ENCODE data around the gene PLXNA4. TPM values are rescaled to one million over a fixed set of nuclear protein-coding genes. Genes with fewer than 3 reads are reported as not detected.

Gene PLXNA4
- total RNA-seq, 1 donor from 2014 or later: 0.13 TPM

DNA sequence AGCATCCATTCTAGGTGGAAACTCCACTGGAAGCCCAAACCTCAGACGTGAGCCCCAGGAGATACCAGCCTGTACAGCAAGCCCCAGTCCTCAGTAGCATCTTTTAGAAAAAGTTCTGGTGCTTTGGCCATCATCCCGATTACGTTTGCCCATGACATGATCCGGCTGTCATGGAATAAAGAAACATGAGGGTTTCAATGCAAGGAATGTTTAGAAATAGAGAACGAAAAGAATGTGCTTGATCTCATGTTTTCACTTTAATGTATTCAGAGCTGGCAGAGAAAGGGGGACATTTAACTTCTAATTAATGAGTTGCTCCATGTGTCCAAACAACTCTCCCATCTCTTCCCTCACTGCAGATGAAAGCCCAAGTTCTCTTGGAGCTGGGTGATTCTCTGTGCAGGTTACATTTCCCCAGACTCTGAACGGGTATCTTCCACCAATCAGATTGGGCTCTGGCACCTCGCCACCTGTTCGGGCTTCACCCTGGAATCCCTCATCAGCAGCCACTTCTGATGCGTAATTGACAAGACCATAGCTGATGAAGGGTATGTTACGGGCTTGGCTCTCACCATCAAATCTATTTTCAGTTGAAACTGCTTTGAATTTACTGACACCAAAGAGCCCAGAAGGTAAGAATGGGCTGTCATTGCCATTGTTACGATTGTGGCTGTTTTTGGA lies 165.3 kb downstream of the PLXNA4 start:
- no peak for DNase-seq (ENCODE audit: low spot score)
- Mint-ChIP-seq H3K4me1 (ENCODE audit: low read depth) (peaks cover 4% of the 10 kb centered on the region), H3K27me3 (ENCODE audit: insufficient read depth) (peaks cover 30% of the 10 kb centered on the region), H3K36me3 (ENCODE audit: low read depth) (no peaks in the 10 kb centered on the region), H3K27ac (no peak overlapping the region), H3K9me3 (no peaks in the 10 kb centered on the region), H3K4me3 (no peak overlapping the region)
- intact Hi-C loops (cut with micrococcal nuclease): no loop called here

DNA sequence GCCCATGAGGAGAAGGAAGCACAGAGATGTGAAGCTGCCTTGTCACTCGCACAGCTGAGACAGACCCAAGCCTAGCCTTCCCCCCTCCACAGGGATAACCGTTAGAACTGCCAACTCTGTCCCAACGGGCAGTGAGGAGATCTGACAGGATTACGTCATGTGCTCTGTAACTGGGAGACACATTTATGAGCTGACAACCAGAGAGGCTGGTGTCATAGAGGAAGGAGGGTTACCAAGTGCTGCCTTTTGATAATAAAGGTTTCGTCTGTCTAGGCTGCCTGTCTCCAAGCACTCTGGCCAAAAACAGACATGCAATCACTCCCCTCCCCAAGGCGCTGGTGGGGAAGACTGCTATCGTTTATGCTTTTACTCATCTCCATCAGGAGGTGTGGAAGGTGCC lies 165.9 kb downstream of the PLXNA4 start:
- no peak for DNase-seq (ENCODE audit: low spot score)
- no peaks in the 10 kb centered on the region for H3K9me3 Mint-ChIP-seq
- intact Hi-C loops (cut with micrococcal nuclease): no loop called here
- no peaks in the 10 kb centered on the region for H3K36me3 Mint-ChIP-seq (ENCODE audit: low read depth)
- H3K4me1 Mint-ChIP-seq (ENCODE audit: low read depth): peaks cover 4% of the 10 kb centered on the region
- peaks cover 30% of the 10 kb centered on the region for H3K27me3 Mint-ChIP-seq (ENCODE audit: insufficient read depth)
- no peak overlapping the region for H3K4me3 Mint-ChIP-seq
- no peak overlapping the region for H3K27ac Mint-ChIP-seq

DNA sequence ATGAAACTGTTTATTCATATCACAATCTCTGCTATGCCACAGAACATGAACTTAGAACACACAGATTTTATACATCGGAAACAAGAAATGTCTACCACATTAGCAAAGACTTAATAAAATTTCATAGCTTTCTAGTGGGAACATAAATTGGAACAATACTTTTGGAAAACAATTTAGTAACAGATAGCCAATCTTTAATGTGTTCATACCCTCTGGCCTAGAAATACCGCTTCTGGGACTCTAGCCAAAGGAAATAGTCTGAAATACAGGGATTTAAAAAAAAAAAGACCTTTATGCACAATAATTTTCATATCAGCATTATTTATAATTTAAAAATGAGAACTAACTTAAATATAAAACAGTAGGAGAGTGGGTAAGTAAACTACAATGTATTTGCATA lies 168.5 kb downstream of the PLXNA4 start:
- H3K36me3 Mint-ChIP-seq (ENCODE audit: low read depth): no peaks in the 10 kb centered on the region
- H3K4me1 Mint-ChIP-seq (ENCODE audit: low read depth): peaks cover 4% of the 10 kb centered on the region
- DNase-seq (ENCODE audit: low spot score): no peak
- no peaks in the 10 kb centered on the region for H3K9me3 Mint-ChIP-seq
- intact Hi-C loops (cut with micrococcal nuclease): no loop called here
- H3K27me3 Mint-ChIP-seq (ENCODE audit: insufficient read depth): peaks cover 22% of the 10 kb centered on the region
- no peak overlapping the region for H3K27ac Mint-ChIP-seq
- H3K4me3 Mint-ChIP-seq: no peak overlapping the region

DNA sequence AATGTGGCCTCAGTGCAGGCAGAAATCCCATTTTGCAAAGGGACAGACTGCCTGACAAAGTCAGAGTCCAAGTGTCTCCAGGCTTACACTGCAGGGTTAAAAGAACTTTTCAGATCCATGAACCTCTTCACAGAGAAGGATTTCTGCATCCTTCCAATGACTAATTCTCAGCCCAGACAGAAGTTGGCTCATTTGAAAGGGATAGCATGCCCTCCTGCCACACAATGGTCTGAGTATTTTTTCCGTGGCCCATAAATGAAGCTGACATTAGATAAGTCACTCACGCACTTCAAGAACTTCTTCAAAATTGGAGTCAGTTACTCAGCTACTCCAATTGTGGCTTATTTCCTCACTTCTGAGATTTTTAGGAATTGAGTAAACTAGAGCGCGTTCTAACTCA lies 170.2 kb downstream of the PLXNA4 start:
- H3K4me3 Mint-ChIP-seq: no peak overlapping the region
- intact Hi-C loops (cut with micrococcal nuclease): no loop called here
- no peaks in the 10 kb centered on the region for H3K36me3 Mint-ChIP-seq (ENCODE audit: low read depth)
- H3K27me3 Mint-ChIP-seq (ENCODE audit: insufficient read depth): peaks cover 26% of the 10 kb centered on the region
- peaks cover 5% of the 10 kb centered on the region for H3K9me3 Mint-ChIP-seq
- DNase-seq (ENCODE audit: low spot score): no peak
- no peaks in the 10 kb centered on the region for H3K4me1 Mint-ChIP-seq (ENCODE audit: low read depth)
- H3K27ac Mint-ChIP-seq: no peak overlapping the region

DNA sequence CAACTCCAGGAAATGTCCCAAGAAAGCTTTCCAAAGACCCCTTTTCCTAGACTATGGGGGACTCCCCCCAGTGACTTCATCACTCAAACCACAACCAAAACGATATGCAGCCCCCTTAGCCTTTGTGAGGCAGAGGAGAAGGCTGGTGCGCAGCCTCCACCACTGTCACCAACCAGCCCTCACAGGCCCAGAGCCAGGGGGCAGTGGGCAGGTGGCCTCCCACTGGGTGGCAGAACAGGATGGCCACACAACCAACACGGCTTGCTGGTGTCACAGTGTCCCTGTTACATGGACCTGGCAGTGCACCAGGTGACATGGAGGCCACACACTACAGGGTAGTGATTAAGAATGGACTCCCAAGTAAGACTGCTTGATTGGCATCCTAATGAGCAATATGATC lies 172.0 kb downstream of the PLXNA4 start:
- peaks cover 5% of the 10 kb centered on the region for H3K9me3 Mint-ChIP-seq
- no peaks in the 10 kb centered on the region for H3K4me1 Mint-ChIP-seq (ENCODE audit: low read depth)
- DNase-seq (ENCODE audit: low spot score): no peak
- H3K27ac Mint-ChIP-seq: no peak overlapping the region
- H3K36me3 Mint-ChIP-seq (ENCODE audit: low read depth): no peaks in the 10 kb centered on the region
- H3K4me3 Mint-ChIP-seq: no peak overlapping the region
- H3K27me3 Mint-ChIP-seq (ENCODE audit: insufficient read depth): peaks cover 16% of the 10 kb centered on the region
- intact Hi-C loops (cut with micrococcal nuclease): no loop called here

DNA sequence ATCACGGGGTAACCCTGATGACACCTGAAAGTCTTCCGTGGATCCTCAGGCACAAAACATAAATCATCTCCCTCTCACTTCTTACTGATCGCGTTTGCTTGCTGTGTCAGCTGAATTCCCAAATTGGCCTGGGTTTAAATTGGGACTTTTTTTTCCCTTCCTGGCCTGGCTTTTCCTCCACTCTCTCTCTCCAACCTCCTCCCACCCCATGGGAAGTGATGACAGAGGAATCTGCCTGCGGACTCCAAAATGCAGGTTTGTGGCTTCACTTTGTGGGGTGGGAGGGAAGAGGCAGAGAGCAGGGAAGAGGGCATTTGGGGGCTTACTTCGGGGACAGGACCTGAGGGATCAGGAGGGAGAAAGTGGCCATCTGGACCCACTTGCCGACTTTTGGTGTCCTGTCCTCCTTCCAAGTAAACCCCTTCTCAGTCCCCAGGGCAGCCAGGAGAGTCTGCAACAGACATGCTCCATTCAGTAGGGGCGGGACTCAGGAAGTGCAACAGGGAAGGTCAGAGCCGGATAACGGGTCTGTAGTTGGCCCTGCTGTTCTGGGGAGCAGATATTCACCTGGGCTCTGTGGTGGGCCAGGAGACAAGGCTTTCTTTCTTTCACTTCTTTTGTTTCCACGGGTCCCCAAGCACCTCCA lies 172.7 kb downstream of the PLXNA4 start:
- no peaks in the 10 kb centered on the region for H3K4me1 Mint-ChIP-seq (ENCODE audit: low read depth)
- H3K36me3 Mint-ChIP-seq (ENCODE audit: low read depth): no peaks in the 10 kb centered on the region
- H3K4me3 Mint-ChIP-seq: no peak overlapping the region
- H3K27ac Mint-ChIP-seq: no peak overlapping the region
- intact Hi-C loops (cut with micrococcal nuclease): no loop called here
- DNase-seq (ENCODE audit: low spot score): no peak
- peaks cover 13% of the 10 kb centered on the region for H3K27me3 Mint-ChIP-seq (ENCODE audit: insufficient read depth)
- H3K9me3 Mint-ChIP-seq: peaks cover 5% of the 10 kb centered on the region

DNA sequence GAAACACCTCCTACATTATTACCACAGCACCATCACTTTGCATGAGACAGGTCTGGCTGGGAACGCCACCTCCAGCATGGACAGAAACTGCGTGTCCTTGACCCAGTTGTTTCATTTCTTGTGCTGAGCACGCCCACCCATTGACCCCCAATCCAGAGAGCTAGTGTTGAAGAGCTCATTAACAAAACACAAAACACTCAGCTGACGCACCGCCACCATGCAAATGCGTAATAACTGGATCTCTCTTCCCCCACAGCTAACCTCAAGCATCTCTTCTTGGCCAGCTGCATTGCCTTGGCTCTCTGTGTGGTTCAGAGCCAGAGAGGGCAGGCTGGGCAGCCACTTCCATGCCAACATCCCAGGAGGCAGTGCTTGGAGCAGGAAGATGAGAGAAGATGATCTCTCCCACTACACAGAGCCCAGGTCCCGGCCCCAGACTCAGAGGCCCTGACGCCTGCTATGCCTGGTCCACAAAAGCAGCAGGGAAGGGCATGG lies 173.5 kb downstream of the PLXNA4 start:
- Mint-ChIP-seq H3K27ac (no peak overlapping the region), H3K4me1 (ENCODE audit: low read depth) (no peaks in the 10 kb centered on the region), H3K4me3 (no peak overlapping the region), H3K9me3 (peaks cover 5% of the 10 kb centered on the region), H3K27me3 (ENCODE audit: insufficient read depth) (peaks cover 13% of the 10 kb centered on the region), H3K36me3 (ENCODE audit: low read depth) (no peaks in the 10 kb centered on the region)
- no peak for DNase-seq (ENCODE audit: low spot score)
- intact Hi-C loops (cut with micrococcal nuclease): no loop called here

DNA sequence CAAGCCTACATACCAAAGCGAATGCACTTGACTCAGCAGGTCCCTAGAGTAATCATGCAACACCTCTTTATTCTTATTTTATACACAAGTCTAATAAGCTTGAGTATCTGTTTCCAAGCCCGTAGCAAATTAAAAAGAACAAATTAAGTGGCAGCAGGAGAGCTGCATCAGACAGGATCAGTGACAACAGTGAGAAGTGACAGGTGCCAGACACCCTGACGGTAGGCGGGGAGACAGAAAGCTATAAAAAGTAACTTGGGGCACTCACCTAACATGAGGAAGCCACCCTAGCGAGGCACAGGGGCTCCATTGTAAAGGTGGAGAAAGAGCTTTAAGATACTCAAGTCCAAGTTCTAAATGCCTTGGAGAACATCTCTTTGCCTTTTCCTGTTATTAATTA lies 174.2 kb downstream of the PLXNA4 start:
- H3K4me3 Mint-ChIP-seq: no peak overlapping the region
- no peak for DNase-seq (ENCODE audit: low spot score)
- no peak overlapping the region for H3K27ac Mint-ChIP-seq
- H3K4me1 Mint-ChIP-seq (ENCODE audit: low read depth): no peaks in the 10 kb centered on the region
- H3K27me3 Mint-ChIP-seq (ENCODE audit: insufficient read depth): peaks cover 18% of the 10 kb centered on the region
- H3K9me3 Mint-ChIP-seq: peaks cover 5% of the 10 kb centered on the region
- intact Hi-C loops (cut with micrococcal nuclease): no loop called here
- H3K36me3 Mint-ChIP-seq (ENCODE audit: low read depth): no peaks in the 10 kb centered on the region

DNA sequence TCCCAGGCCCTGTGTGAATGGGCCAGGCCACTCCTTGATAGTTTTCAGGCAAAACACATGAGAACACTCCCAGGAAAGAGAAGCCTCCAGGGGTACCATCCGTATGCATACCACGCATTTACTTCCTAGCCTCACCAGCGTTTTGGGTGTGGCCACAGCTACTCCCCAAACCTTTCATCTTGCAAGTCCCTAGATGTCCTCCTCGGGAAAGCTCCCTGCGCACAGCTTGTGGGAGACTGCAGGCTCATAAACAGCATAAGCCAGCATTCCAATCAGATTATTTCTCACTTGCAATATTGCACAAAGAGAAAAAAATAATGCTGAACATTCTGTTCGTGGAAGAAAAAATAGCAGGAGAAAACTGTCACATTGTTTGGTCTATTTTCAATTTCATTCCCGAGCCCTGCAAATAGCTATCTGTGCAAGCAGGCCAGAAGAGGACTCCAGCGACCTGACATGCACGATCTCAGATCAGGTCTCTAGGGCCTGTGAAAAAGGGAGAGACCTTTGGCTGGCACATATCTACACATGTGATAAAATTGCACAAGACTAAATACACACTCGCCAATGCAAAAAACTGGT lies 175.6 kb downstream of the PLXNA4 start:
- H3K27me3 Mint-ChIP-seq (ENCODE audit: insufficient read depth): peaks cover 20% of the 10 kb centered on the region
- H3K4me1 Mint-ChIP-seq (ENCODE audit: low read depth): peaks cover 5% of the 10 kb centered on the region
- H3K9me3 Mint-ChIP-seq: peaks cover 5% of the 10 kb centered on the region

DNA sequence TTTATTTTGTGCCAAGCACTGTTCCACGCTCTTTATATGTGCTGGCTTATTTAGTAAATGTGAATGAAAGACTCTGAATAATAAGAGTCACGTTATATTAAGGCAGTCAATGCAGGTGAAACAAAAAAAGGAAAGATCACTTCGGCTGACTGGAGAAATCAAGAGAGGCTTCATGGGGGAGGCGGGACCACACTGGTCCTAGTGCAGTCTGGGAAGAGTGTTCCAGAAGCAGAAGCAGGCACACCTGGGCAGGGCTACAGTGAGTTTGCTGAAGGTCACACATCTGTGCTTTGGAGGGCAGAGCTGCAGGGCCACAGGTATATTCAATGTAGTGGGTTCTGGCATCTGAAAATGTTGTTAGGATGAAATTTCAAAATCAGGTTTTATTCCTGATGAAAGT lies 176.9 kb downstream of the PLXNA4 start:
- Mint-ChIP-seq H3K27ac (no peak overlapping the region), H3K27me3 (ENCODE audit: insufficient read depth) (peaks cover 20% of the 10 kb centered on the region), H3K4me3 (no peak overlapping the region), H3K36me3 (ENCODE audit: low read depth) (no peaks in the 10 kb centered on the region), H3K9me3 (peaks cover 5% of the 10 kb centered on the region), H3K4me1 (ENCODE audit: low read depth) (peaks cover 17% of the 10 kb centered on the region)
- no peak for DNase-seq (ENCODE audit: low spot score)
- intact Hi-C loops (cut with micrococcal nuclease): no loop called here

More for the DNA sequence above, 175.6 kb downstream of the PLXNA4 start:
- intact Hi-C loops (cut with micrococcal nuclease): no loop called here
- no peak for DNase-seq (ENCODE audit: low spot score)
- Mint-ChIP-seq H3K27ac (no peak overlapping the region), H3K4me3 (no peak overlapping the region), H3K36me3 (ENCODE audit: low read depth) (no peaks in the 10 kb centered on the region)

DNA sequence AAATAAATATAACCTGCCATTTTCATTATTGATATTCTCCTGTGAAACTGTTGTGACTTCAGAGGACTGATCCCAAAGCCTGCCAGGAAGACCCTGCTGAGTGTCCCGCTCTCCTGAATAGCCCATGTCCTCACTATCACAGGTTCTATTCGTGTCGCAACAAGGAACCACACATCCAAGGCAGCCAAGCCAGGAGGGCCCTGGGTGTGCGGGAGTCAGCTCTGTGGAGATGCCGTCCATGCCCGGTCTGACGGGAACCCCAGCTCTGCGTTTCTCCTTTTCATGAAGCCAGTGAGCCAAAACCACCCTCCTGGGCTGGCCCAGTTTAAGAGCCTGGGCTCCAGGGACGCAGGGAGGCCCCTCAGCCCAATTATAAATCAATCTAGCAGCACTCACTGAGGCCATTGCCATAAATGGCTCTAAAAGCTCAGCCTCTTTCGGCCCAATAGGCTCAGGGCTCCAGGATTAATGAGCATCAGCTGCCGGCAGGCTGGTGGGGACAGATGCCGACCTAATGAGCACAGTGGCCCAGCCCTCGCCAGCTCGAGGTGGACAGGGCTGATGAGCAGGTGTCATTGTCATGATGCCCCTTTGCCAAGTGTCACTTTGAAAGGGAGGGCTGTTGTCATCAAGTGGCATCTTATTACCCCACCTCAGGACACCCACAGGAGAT lies 177.9 kb downstream of the PLXNA4 start:
- H3K27me3 Mint-ChIP-seq (ENCODE audit: insufficient read depth): peaks cover 21% of the 10 kb centered on the region
- intact Hi-C loops (cut with micrococcal nuclease): no loop called here
- no peak for DNase-seq (ENCODE audit: low spot score)
- H3K9me3 Mint-ChIP-seq: peaks cover 5% of the 10 kb centered on the region
- no peak overlapping the region for H3K4me3 Mint-ChIP-seq
- no peak overlapping the region for H3K27ac Mint-ChIP-seq
- H3K36me3 Mint-ChIP-seq (ENCODE audit: low read depth): no peaks in the 10 kb centered on the region
- peaks cover 18% of the 10 kb centered on the region for H3K4me1 Mint-ChIP-seq (ENCODE audit: low read depth)

DNA sequence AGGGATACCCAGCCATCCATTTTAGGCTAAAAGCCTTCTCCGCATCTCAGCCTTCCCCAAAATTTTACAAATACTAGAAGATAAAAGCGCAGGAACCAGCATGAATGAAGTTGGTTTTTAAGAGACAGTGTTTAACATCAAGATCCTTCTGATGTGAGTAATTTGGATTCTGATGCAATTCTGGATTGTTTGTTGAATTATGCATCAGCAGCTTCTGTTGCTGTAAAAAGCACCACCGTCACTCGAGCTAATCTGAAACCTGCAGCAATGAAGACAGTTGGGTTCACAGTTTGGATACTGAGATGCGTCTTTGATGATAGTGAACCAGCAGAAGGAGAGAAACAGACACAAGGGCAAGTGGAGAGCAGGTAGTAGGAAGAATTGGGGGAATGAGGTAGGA lies 179.2 kb downstream of the PLXNA4 start:
- H3K4me3 Mint-ChIP-seq: no peak overlapping the region
- peaks cover 18% of the 10 kb centered on the region for H3K4me1 Mint-ChIP-seq (ENCODE audit: low read depth)
- peaks cover 12% of the 10 kb centered on the region for H3K27me3 Mint-ChIP-seq (ENCODE audit: insufficient read depth)
- intact Hi-C loops (cut with micrococcal nuclease): no loop called here
- H3K36me3 Mint-ChIP-seq (ENCODE audit: low read depth): no peaks in the 10 kb centered on the region
- DNase-seq (ENCODE audit: low spot score): no peak
- no peak overlapping the region for H3K27ac Mint-ChIP-seq
- H3K9me3 Mint-ChIP-seq: peaks cover 5% of the 10 kb centered on the region

DNA sequence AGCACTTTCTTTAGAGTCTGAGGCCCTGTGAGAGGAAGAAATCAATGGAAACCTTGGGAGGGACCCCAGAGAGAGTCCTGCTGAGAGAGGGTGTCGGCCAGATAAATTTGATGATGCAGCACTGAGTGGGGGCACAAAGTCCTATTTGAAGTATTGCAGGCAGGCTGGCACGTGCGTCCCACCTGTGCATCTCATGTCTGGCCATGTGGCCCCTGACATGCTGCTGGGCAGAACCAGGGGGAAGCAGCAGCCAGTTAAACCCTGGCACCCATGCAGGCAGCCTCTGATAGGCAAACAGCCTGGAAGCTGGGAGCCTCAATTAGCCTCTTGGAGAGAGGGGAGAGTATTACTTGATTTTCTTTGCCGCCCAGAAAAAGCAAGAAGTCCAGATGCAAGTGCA lies 180.9 kb downstream of the PLXNA4 start:
- Mint-ChIP-seq H3K9me3 (no peaks in the 10 kb centered on the region), H3K4me3 (no peak overlapping the region), H3K27ac (no peak overlapping the region), H3K36me3 (ENCODE audit: low read depth) (no peaks in the 10 kb centered on the region), H3K27me3 (ENCODE audit: insufficient read depth) (peaks cover 15% of the 10 kb centered on the region), H3K4me1 (ENCODE audit: low read depth) (peaks cover 18% of the 10 kb centered on the region)
- intact Hi-C loops (cut with micrococcal nuclease): no loop called here
- DNase-seq (ENCODE audit: low spot score): no peak

Measured in activated T-helper 1 cell treated with anti-CD3 and anti-CD28 coated beads, Interleukin-12 subunit alpha, Interleukin-12 subunit beta, Interleukin-2, Interleukin-4 antibody, amounts not matched to agents 30 ng/mL and 10 ng/mL and 1 ng/mL, durations not matched to agents 14 hours and 24 hours and 36 hours (primary cell).